SU-DHL-6 (cell line): Measurements from ENCODE around the gene C13orf46.

Source experiments
- H2AFZ ChIP-seq: fragments of 200-600 bp; sonication (generic); 2 replicates; pipeline ENCODE4 v1.6.1; 2014; ENCODE audit warnings: low read depth, mild to moderate bottlenecking, moderate library complexity, mixed read lengths, antibody characterized with exemption, low read length; ENCODE audit not compliant: severe bottlenecking
- H3F3A ChIP-seq: fragments of 200-600 bp; shearing (Covaris generic); 2 replicates; pipeline ENCODE4 v1.6.0; 2016; ENCODE audit warnings: antibody characterized with exemption, mild to moderate bottlenecking; ENCODE audit not compliant: insufficient read depth
- H3K27ac ChIP-seq: fragments of 200-600 bp; sonication (generic); 2 replicates; pipeline ENCODE4 v1.5.1; 2016; ENCODE audit warnings: low read depth, mild to moderate bottlenecking, low read length, moderate library complexity, mixed read lengths
- H3K27me3 ChIP-seq: fragments of 200-600 bp; sonication (generic), shearing (Covaris generic); 2 replicates; pipeline ENCODE4 v1.6.0; 2014; ENCODE audit warnings: mild to moderate bottlenecking, low read length
- H3K36me3 ChIP-seq: fragments of 200-600 bp; sonication (generic); 2 replicates; pipeline ENCODE4 v1.6.1; 2014; ENCODE audit warnings: mild to moderate bottlenecking, low read length, mixed read lengths
- H3K4me2 ChIP-seq: fragments of 300-600, 200-600 bp; shearing (Covaris generic), sonication (generic); 2 replicates; pipeline ENCODE4 v1.6.0; 2014; ENCODE audit warnings: low read length, low read depth, mild to moderate bottlenecking; ENCODE audit not compliant: poor library complexity, severe bottlenecking
- H3K4me3 ChIP-seq: fragments of 200-600 bp; sonication (generic); 2 replicates; pipeline ENCODE4 v1.5.1; 2014; ENCODE audit warnings: antibody characterized with exemption, low read length, mild to moderate bottlenecking, mixed read lengths; ENCODE audit not compliant: insufficient read depth, poor library complexity, severe bottlenecking
- H3K79me2 ChIP-seq: fragments of 200-600 bp; sonication (generic); 2 replicates; pipeline ENCODE4 v1.6.1; 2014; ENCODE audit warnings: mild to moderate bottlenecking, low read length, moderate library complexity; ENCODE audit not compliant: insufficient read depth
- H3K9ac ChIP-seq: fragments of 200-600 bp; sonication (generic); 2 replicates; pipeline ENCODE4 v1.7.0; 2014; ENCODE audit warnings: mild to moderate bottlenecking, low read length
- H3K9me2 ChIP-seq: fragments of 200-600 bp; sonication (generic); replicated peaks from 2 replicates; pipeline ENCODE4 v1.6.1; 2014; ENCODE audit warnings: low read length; ENCODE audit not compliant: insufficient read depth
- H3K9me3 ChIP-seq: fragments of 200-600 bp; sonication (generic); 2 replicates; pipeline ENCODE4 v1.6.1; 2014; ENCODE audit warnings: low read length, mixed read lengths; ENCODE audit not compliant: insufficient read depth
- H4K20me1 ChIP-seq: fragments of 200-600 bp; sonication (generic); 2 replicates; pipeline ENCODE4 v1.6.1; 2014; ENCODE audit warnings: low read depth, mild to moderate bottlenecking, antibody characterized with exemption, low read length, moderate library complexity, mixed read lengths
- CTCF ChIP-seq: fragments of 200-600 bp; sonication (generic); IDR thresholded peaks from one replicate; pipeline ENCODE4 v1.5.1; 2017; ENCODE audit warnings: antibody characterized with exemption, mild to moderate bottlenecking, low read length, moderate library complexity; ENCODE audit not compliant: insufficient read depth, poor library complexity, severe bottlenecking
- EZH2phosphoT487 ChIP-seq: fragments of 200-600 bp; sonication (generic), shearing (Covaris generic); conservative IDR thresholded peaks from 2 replicates; pipeline ENCODE4 v1.6.1; 2018; ENCODE audit warnings: mild to moderate bottlenecking, antibody characterized with exemption, low read length, moderate library complexity, mixed read lengths

C13orf46 gene

GRCh38 chr13:113912596-113912995 is 61.3 kb downstream of the C13orf46 start:
- Histone ChIP-seq H3K9me2 (no peaks in the 10 kb centered on the region), H3K9me3 (no peaks in the 10 kb centered on the region), H4K20me1 (no peaks in the 10 kb centered on the region), H3K27ac (no peak overlapping the region), H3K4me2 (no peak overlapping the region), H3K79me2 (no peaks in the 10 kb centered on the region), H3K4me3 (no peak overlapping the region), H3K9ac (no peak overlapping the region), H3F3A (no peaks in the 10 kb centered on the region), H3K27me3 (no peaks in the 10 kb centered on the region), H3K36me3 (no peaks in the 10 kb centered on the region), H2AFZ (no peak overlapping the region)
- TF ChIP-seq EZH2phosphoT487 (no peak), CTCF (no peak)

GRCh38 chr13:113907635-113908617 is 66.0 kb downstream of the C13orf46 start:
- no peak overlapping the region for H2AFZ ChIP-seq
- TF ChIP-seq EZH2phosphoT487 (no peak), CTCF (no peak)
- H3K9me2 ChIP-seq, result no peaks in the 10 kb centered on the region
- H3K4me3 ChIP-seq, result no peak overlapping the region
- H3K27ac ChIP-seq, result no peak overlapping the region
- H3K36me3 ChIP-seq, result no peaks in the 10 kb centered on the region
- no peaks in the 10 kb centered on the region for H4K20me1 ChIP-seq
- H3K27me3 ChIP-seq, result no peaks in the 10 kb centered on the region
- H3K4me2 ChIP-seq, result no peak overlapping the region
- no peaks in the 10 kb centered on the region for H3K79me2 ChIP-seq
- no peak overlapping the region for H3K9ac ChIP-seq
- no peaks in the 10 kb centered on the region for H3K9me3 ChIP-seq
- no peaks in the 10 kb centered on the region for H3F3A ChIP-seq

DNA sequence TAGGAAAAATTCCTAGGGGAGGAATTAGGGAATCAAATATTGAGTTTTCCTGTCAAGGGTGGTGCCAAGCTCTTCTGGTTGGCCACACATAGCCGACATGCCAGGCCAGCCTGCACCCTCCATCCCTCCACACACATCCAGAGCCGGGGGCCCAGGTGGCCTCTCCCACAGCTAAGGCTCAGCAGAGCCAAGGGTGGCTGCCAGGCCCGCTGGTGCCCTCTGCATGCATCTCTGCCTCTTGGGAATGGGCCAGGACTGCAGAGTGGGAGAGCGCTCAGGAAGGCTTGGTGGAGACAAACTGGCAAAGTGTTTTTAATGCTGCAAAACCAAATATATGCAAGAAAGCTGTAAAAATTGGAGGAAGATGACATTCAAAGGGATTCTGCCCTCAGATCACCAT is 67.3 kb downstream of the C13orf46 start:
- Histone ChIP-seq H3K9me3 (no peaks in the 10 kb centered on the region), H2AFZ (no peak overlapping the region), H3K79me2 (no peaks in the 10 kb centered on the region), H3K36me3 (no peaks in the 10 kb centered on the region), H3K9ac (no peak overlapping the region), H3K4me2 (no peak overlapping the region), H4K20me1 (no peaks in the 10 kb centered on the region), H3K4me3 (no peak overlapping the region), H3K27me3 (no peaks in the 10 kb centered on the region), H3K27ac (no peak overlapping the region), H3K9me2 (no peaks in the 10 kb centered on the region), H3F3A (no peaks in the 10 kb centered on the region)
- TF ChIP-seq EZH2phosphoT487 (no peak), CTCF (no peak)
